ENCODE data around the gene MT1G. TPM values are rescaled to one million over a fixed set of nuclear protein-coding genes. Genes with fewer than 3 reads are reported as not detected.

MT1G gene
- total RNA-seq, 1 donor from 2014 or later: 1.8 TPM

- DNase-seq: peak; percentile 58
Measured at GRCh38 chr16:56617212-56618085, 50.4 kb downstream of the MT1G start.

Other genes starting within 250 kb of the MT1G start
- gene AMFR, start 242.5 kb downstream of the MT1G start, total RNA-seq: 88.4 TPM
- gene NUDT21, start 216.7 kb downstream of the MT1G start, total RNA-seq: 78.3 TPM
- gene OGFOD1, start 216.5 kb downstream of the MT1G start, total RNA-seq: 46.6 TPM
- gene BBS2, start 148.0 kb downstream of the MT1G start, total RNA-seq: 60.5 TPM
- gene MT4, start 103.0 kb downstream of the MT1G start, total RNA-seq: 76.2 TPM
- gene MT3, start 78.5 kb downstream of the MT1G start, total RNA-seq: not detected
- 10.7 TPM for gene MT2A, start 59.5 kb downstream of the MT1G start, total RNA-seq
- 13.8 TPM for gene MT1E, start 42.3 kb downstream of the MT1G start, total RNA-seq
- 1.5 TPM for gene MT1M, start 35.4 kb downstream of the MT1G start, total RNA-seq
- gene MT1A, start 29.4 kb downstream of the MT1G start, total RNA-seq: 1.4 TPM
- not detected for gene MT1B, start 16.2 kb downstream of the MT1G start, total RNA-seq
- 0.49 TPM for gene MT1F, start 10.1 kb downstream of the MT1G start, total RNA-seq
- gene MT1H, start 1.7 kb upstream of the MT1G start, total RNA-seq: not detected
- gene MT1X, start 14.4 kb upstream of the MT1G start, total RNA-seq: 33.0 TPM
- 41.8 TPM for gene NUP93, start 62.1 kb upstream of the MT1G start, total RNA-seq
- not detected for gene SLC12A3, start 197.1 kb upstream of the MT1G start, total RNA-seq

All from skin of body (tissue), 2 donors.